Large intestine (tissue), 3 donors: ENCODE data around the gene ARHGEF4. TPM values are rescaled to one million over a fixed set of nuclear protein-coding genes. Genes with fewer than 3 reads are reported as not detected.

ENCODE experiments used
- DNase-seq, 2 donors: peaks; one replicate each; pipeline versions ENCODE4 v3.0.0 to v3.0.0-alpha.2; 2013
- H3K27ac ChIP-seq: one replicate; pipeline ENCODE4 v1.5.1; 2013; ENCODE audit warnings: low read length
- H3K27me3 ChIP-seq: 2 replicates; pipeline ENCODE4 v1.6.1; 2013; ENCODE audit warnings: low read length; ENCODE audit not compliant: control insufficient read depth, insufficient read depth
- H3K36me3 ChIP-seq: 2 replicates; pipeline ENCODE4 v1.6.1; 2013; ENCODE audit warnings: low read length; ENCODE audit not compliant: control insufficient read depth, insufficient read depth
- H3K4me1 ChIP-seq: one replicate; pipeline ENCODE4 v1.6.1; 2013; ENCODE audit warnings: low read length; ENCODE audit not compliant: control insufficient read depth, insufficient read depth
- H3K4me3 ChIP-seq: one replicate; pipeline ENCODE4 v1.5.1; 2013; ENCODE audit warnings: low read length
- H3K9me3 ChIP-seq: one replicate; pipeline ENCODE4 v1.6.1; 2013; ENCODE audit warnings: mild to moderate bottlenecking, low read depth, low read length, moderate library complexity; ENCODE audit not compliant: control insufficient read depth
- WGBS: methylation state at CpG from one replicate; pipeline ENCODE4 v1.1.5; 2013; ENCODE audit warnings: low lambda C conversion rate; ENCODE audit not compliant: insufficient coverage; 5-methylcytosine and 5-hydroxymethylcytosine counted together
- polyA plus RNA-seq: library from polyadenylated mRNA; unstranded; fragments of 120-200 nt; gene quantifications from one replicate; pipeline ENCODE4 v1.2.1, GENCODE V29; 2013

Gene ARHGEF4
- polyA plus RNA-seq, 1 donor: 5.4 TPM

- Histone ChIP-seq H3K9me3 (no peaks in the 10 kb centered on the region), H3K27ac (no peak overlapping the region), H3K4me3 (no peak overlapping the region), H3K36me3 (no peaks in the 10 kb centered on the region), H3K4me1 (no peaks in the 10 kb centered on the region), H3K27me3 (no peaks in the 10 kb centered on the region)
- no peak for DNase-seq
- WGBS: no CpG with 5 or more reads among the region's 3 CpGs
Measured at GRCh38 chr2:130996691-130997090, 160.0 kb downstream of the ARHGEF4 start.

- no peak for DNase-seq
- Histone ChIP-seq H3K9me3 (no peaks in the 10 kb centered on the region), H3K36me3 (no peaks in the 10 kb centered on the region), H3K4me3 (no peak overlapping the region), H3K27ac (no peak overlapping the region), H3K4me1 (no peaks in the 10 kb centered on the region), H3K27me3 (no peaks in the 10 kb centered on the region)
- WGBS: no CpG with 5 or more reads among the region's 5 CpGs
Measured at GRCh38 chr2:130997198-130997597, 160.5 kb downstream of the ARHGEF4 start.

GRCh38 chr2:130998561-130998960 lies 161.8 kb downstream of the ARHGEF4 start:
- DNase-seq: no peak
- 100% methylated on average over 1 of the region's 6 CpGs for WGBS
- Histone ChIP-seq H3K27ac (no peak overlapping the region), H3K4me1 (no peaks in the 10 kb centered on the region), H3K4me3 (no peak overlapping the region), H3K27me3 (no peaks in the 10 kb centered on the region), H3K9me3 (no peaks in the 10 kb centered on the region), H3K36me3 (no peaks in the 10 kb centered on the region)

GRCh38 chr2:131004446-131005209 lies 167.9 kb downstream of the ARHGEF4 start:
- no CpG with 5 or more reads among the region's 11 CpGs for WGBS
- Histone ChIP-seq H3K27me3 (peaks cover 6% of the 10 kb centered on the region), H3K4me1 (no peaks in the 10 kb centered on the region), H3K4me3 (no peak overlapping the region), H3K9me3 (no peaks in the 10 kb centered on the region), H3K36me3 (no peaks in the 10 kb centered on the region), H3K27ac (no peak overlapping the region)
- DNase-seq: no peak

GRCh38 chr2:131005216-131005935 lies 168.7 kb downstream of the ARHGEF4 start:
- DNase-seq: no peak
- Histone ChIP-seq H3K4me3 (no peak overlapping the region), H3K4me1 (no peaks in the 10 kb centered on the region), H3K27ac (no peak overlapping the region), H3K36me3 (no peaks in the 10 kb centered on the region), H3K9me3 (no peaks in the 10 kb centered on the region), H3K27me3 (peaks cover 6% of the 10 kb centered on the region)
- no CpG with 5 or more reads among the region's 16 CpGs for WGBS

- WGBS: no CpG with 5 or more reads among the region's 2 CpGs
- no peaks in the 10 kb centered on the region for H3K9me3 ChIP-seq
Measured at GRCh38 chr2:131006561-131006960, 169.8 kb downstream of the ARHGEF4 start.

GRCh38 chr2:131008967-131009366 lies 172.3 kb downstream of the ARHGEF4 start:
- Histone ChIP-seq H3K27ac (no peak overlapping the region), H3K36me3 (no peaks in the 10 kb centered on the region), H3K9me3 (no peaks in the 10 kb centered on the region), H3K27me3 (peaks cover 6% of the 10 kb centered on the region), H3K4me3 (no peak overlapping the region), H3K4me1 (no peaks in the 10 kb centered on the region)
- no peak for DNase-seq
- WGBS: no CpG with 5 or more reads among the region's 1 CpG

More at GRCh38 chr2:131006561-131006960, 169.8 kb downstream of the ARHGEF4 start:
- Histone ChIP-seq H3K36me3 (no peaks in the 10 kb centered on the region), H3K27me3 (peaks cover 6% of the 10 kb centered on the region), H3K27ac (no peak overlapping the region), H3K4me1 (no peaks in the 10 kb centered on the region), H3K4me3 (no peak overlapping the region)
- DNase-seq: no peak

GRCh38 chr2:131009713-131010475 lies 173.2 kb downstream of the ARHGEF4 start:
- 78% methylated on average over 3 of the region's 6 CpGs for WGBS
- peaks cover 6% of the 10 kb centered on the region for H3K27me3 ChIP-seq
- H3K9me3 ChIP-seq: no peaks in the 10 kb centered on the region
- H3K4me3 ChIP-seq: no peak overlapping the region
- H3K27ac ChIP-seq: no peak overlapping the region
- H3K36me3 ChIP-seq: no peaks in the 10 kb centered on the region
- H3K4me1 ChIP-seq: no peaks in the 10 kb centered on the region
- DNase-seq: no peak

- Histone ChIP-seq H3K27ac (no peak overlapping the region), H3K4me1 (no peaks in the 10 kb centered on the region), H3K4me3 (no peak overlapping the region), H3K27me3 (peaks cover 6% of the 10 kb centered on the region), H3K9me3 (no peaks in the 10 kb centered on the region), H3K36me3 (no peaks in the 10 kb centered on the region)
- no peak for DNase-seq
- no CpG with 5 or more reads among the region's 4 CpGs for WGBS
Measured at GRCh38 chr2:131010566-131010965, 173.9 kb downstream of the ARHGEF4 start.

- DNase-seq: no peak
- H3K36me3 ChIP-seq: no peaks in the 10 kb centered on the region
- no peak overlapping the region for H3K4me3 ChIP-seq
- H3K9me3 ChIP-seq: no peaks in the 10 kb centered on the region
- no peaks in the 10 kb centered on the region for H3K4me1 ChIP-seq
- WGBS: 100% methylated on average over 3 of the region's 7 CpGs
- no peak overlapping the region for H3K27ac ChIP-seq
- H3K27me3 ChIP-seq: no peaks in the 10 kb centered on the region
Measured at GRCh38 chr2:131011486-131011885, 174.8 kb downstream of the ARHGEF4 start.
